Ishikawa (cell line): ENCODE data around the gene RPL38.

ENCODE experiments used
- CEBPB ChIP-seq: IDR thresholded peaks from 2 replicates; pipeline ENCODE4 v1.6.1; 2012
- CREB1 ChIP-seq: IDR thresholded peaks from 2 replicates; pipeline ENCODE4 v1.6.1; 2012; ENCODE audit warnings: low read depth
- EGR1 ChIP-seq: IDR thresholded peaks from 2 replicates; pipeline ENCODE4 v1.6.1; 2012
- FOXM1 ChIP-seq: IDR thresholded peaks from 2 replicates; pipeline ENCODE4 v1.6.1; 2012; ENCODE audit warnings: low read depth, borderline replicate concordance
- NFIC ChIP-seq: IDR thresholded peaks from 2 replicates; pipeline ENCODE4 v1.6.1; 2012
- RAD21 ChIP-seq: IDR thresholded peaks from 2 replicates; pipeline ENCODE4 v1.6.1; 2012; ENCODE audit warnings: low read depth
- TAF1 ChIP-seq: IDR thresholded peaks from 2 replicates; pipeline ENCODE4 v1.6.1; 2012; ENCODE audit warnings: low read depth, mild to moderate bottlenecking
- YY1 ChIP-seq: IDR thresholded peaks from 2 replicates; pipeline ENCODE4 v1.6.1; 2012; ENCODE audit warnings: low read depth
- ZBTB7A ChIP-seq: IDR thresholded peaks from 2 replicates; pipeline ENCODE4 v1.6.1; 2012; ENCODE audit warnings: low read depth
- TF ChIP-seq, protein P1 (sequence below): IDR thresholded peaks from 2 replicates; pipeline ENCODE4 v1.6.1; 2012
- TF ChIP-seq, protein P2 (sequence below): IDR thresholded peaks from 2 replicates; pipeline ENCODE4 v1.6.1; 2012; ENCODE audit warnings: low read depth, mild to moderate bottlenecking

DNA sequence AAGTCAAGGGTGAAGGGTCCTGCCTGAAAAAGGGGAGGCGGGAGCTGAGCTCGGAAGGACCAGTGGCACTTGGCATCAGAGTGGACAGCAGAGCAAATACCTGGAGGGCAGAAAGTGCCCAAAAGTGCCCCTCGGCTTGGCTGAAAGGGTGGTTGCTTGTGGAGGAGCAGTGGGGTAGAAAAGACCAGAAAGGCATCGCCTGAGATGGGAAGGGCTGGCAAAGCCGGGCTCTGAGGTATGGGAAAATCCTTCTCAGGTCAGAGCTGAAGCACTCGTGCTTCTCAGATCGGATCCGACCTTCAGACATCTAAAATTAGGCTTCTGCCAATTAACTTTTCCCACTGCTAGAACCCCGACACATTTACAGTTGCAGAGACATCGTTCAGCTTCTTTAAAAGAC lies 1.5 kb upstream of the RPL38 start:
- TF ChIP-seq TAF1 = no peak
- no peak for TF ChIP-seq RAD21
- no peak for TF ChIP-seq ZBTB7A
- TF ChIP-seq FOXM1 = no peak
- TF ChIP-seq YY1 = no peak
- TF ChIP-seq EGR1 = no peak
- TF ChIP-seq NFIC = no peak
- no peak for TF ChIP-seq CREB1
- TF ChIP-seq, protein P1, sequence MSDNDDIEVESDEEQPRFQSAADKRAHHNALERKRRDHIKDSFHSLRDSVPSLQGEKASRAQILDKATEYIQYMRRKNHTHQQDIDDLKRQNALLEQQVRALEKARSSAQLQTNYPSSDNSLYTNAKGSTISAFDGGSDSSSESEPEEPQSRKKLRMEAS = no peak
- TF ChIP-seq, protein P2, sequence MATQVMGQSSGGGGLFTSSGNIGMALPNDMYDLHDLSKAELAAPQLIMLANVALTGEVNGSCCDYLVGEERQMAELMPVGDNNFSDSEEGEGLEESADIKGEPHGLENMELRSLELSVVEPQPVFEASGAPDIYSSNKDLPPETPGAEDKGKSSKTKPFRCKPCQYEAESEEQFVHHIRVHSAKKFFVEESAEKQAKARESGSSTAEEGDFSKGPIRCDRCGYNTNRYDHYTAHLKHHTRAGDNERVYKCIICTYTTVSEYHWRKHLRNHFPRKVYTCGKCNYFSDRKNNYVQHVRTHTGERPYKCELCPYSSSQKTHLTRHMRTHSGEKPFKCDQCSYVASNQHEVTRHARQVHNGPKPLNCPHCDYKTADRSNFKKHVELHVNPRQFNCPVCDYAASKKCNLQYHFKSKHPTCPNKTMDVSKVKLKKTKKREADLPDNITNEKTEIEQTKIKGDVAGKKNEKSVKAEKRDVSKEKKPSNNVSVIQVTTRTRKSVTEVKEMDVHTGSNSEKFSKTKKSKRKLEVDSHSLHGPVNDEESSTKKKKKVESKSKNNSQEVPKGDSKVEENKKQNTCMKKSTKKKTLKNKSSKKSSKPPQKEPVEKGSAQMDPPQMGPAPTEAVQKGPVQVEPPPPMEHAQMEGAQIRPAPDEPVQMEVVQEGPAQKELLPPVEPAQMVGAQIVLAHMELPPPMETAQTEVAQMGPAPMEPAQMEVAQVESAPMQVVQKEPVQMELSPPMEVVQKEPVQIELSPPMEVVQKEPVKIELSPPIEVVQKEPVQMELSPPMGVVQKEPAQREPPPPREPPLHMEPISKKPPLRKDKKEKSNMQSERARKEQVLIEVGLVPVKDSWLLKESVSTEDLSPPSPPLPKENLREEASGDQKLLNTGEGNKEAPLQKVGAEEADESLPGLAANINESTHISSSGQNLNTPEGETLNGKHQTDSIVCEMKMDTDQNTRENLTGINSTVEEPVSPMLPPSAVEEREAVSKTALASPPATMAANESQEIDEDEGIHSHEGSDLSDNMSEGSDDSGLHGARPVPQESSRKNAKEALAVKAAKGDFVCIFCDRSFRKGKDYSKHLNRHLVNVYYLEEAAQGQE = no peak
- no peak for TF ChIP-seq CEBPB
